ENCODE results near the gene POMT2.

GRCh38 chr14:77258566-77258965 is 62.1 kb downstream of the POMT2 start:
- TF ChIP-seq, protein P1, sequence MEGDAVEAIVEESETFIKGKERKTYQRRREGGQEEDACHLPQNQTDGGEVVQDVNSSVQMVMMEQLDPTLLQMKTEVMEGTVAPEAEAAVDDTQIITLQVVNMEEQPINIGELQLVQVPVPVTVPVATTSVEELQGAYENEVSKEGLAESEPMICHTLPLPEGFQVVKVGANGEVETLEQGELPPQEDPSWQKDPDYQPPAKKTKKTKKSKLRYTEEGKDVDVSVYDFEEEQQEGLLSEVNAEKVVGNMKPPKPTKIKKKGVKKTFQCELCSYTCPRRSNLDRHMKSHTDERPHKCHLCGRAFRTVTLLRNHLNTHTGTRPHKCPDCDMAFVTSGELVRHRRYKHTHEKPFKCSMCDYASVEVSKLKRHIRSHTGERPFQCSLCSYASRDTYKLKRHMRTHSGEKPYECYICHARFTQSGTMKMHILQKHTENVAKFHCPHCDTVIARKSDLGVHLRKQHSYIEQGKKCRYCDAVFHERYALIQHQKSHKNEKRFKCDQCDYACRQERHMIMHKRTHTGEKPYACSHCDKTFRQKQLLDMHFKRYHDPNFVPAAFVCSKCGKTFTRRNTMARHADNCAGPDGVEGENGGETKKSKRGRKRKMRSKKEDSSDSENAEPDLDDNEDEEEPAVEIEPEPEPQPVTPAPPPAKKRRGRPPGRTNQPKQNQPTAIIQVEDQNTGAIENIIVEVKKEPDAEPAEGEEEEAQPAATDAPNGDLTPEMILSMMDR (IDR thresholded peaks at IDR 0.05) = no peak
- TF ChIP-seq POLR2AphosphoS5 (IDR thresholded peaks at IDR 0.05) (no peak), POLR2A (IDR thresholded peaks at IDR 0.05) (no peak)
